Ascending aorta (tissue), 2 donors: ENCODE results near the gene CHST4. TPM values are rescaled to one million over a fixed set of nuclear protein-coding genes. Genes with fewer than 3 reads are reported as not detected.

Experiments
- DNase-seq, 2 donors: peaks; one replicate each; pipeline ENCODE4 v3.0.0-alpha.2; 2019; ENCODE audit warnings: low spot score in 2 of 2
- H3K27ac ChIP-seq, 2 donors: fragments of 200-600 bp; sonication (generic); one replicate each; pipeline ENCODE4 v1.5.1; 2016 to 2017; ENCODE audit warnings: mild to moderate bottlenecking in 1 of 2
- H3K27me3 ChIP-seq: fragments of 200-600 bp; sonication (generic); one replicate; pipeline ENCODE4 v1.5.1; 2017
- H3K36me3 ChIP-seq, 2 donors: fragments of 200-600 bp; sonication (generic); one replicate each; pipeline ENCODE4 v1.5.1; 2016
- H3K4me1 ChIP-seq, 2 donors: fragments of 200-600 bp; sonication (generic); one replicate each; pipeline ENCODE4 v1.5.1; 2016 to 2017; ENCODE audit warnings: mild to moderate bottlenecking in 1 of 2
- H3K4me3 ChIP-seq, 2 donors: fragments of 200-600 bp; sonication (generic); one replicate each; pipeline ENCODE4 v1.5.1; 2016 to 2017; ENCODE audit warnings: mild to moderate bottlenecking in 1 of 2
- H3K9me3 ChIP-seq, 2 donors: fragments of 200-600 bp; sonication (generic); one replicate each; pipeline ENCODE4 v1.5.1; 2016
- CTCF ChIP-seq, 3 experiments: fragments of 200-600 bp in 2 of 3; fragments of 450-650 bp in 1 of 3; sonication (generic) in 2 of 3; IDR thresholded peaks; one replicate each; pipeline ENCODE4 v1.5.1; 2016 to 2019; ENCODE audit warnings: antibody characterized with exemption in 3 of 3, mild to moderate bottlenecking in 1 of 3, moderate library complexity in 1 of 3
- intact Hi-C: fragments of 100-400 bp; cut with DNase I; formaldehyde crosslinking; loops from one replicate; pipeline ENCODE4 v1.15.1; 2023
- total RNA-seq: library from RNA; depleted of rRNA; stranded (reverse); fragments of >200 nt; gene quantifications from one replicate; pipeline ENCODE4 v1.1.0, GENCODE V29; 2016

The CHST4 gene
- total RNA-seq, 1 donor from 2014 or later = not detected

DNA sequence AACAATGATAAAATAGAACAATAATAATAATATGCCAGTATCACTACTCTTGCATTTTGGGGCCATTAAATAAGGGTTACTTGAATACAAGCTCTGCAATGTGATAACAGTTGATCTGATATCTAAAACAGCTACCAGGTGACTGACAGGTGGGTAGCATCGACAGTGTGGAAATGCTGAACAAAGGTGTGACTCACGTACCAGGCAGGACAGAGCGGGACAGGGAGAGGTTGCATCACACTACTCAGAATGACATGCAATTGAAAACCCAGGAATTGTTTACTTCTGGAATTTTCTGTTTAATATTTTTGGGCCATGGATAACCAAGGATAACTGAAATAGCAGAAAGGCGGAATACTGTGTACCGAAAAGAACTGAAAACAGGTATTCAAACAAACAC, 21.3 kb upstream of the CHST4 start:
- no peak for DNase-seq
- no peaks in the 10 kb centered on the region for H3K4me1 ChIP-seq
- intact Hi-C loops = no loop called here
- H3K36me3 ChIP-seq = no peaks in the 10 kb centered on the region
- no peaks in the 10 kb centered on the region for H3K27me3 ChIP-seq
- H3K4me3 ChIP-seq = no peak overlapping the region
- no peak overlapping the region for H3K27ac ChIP-seq
- no peak for TF ChIP-seq CTCF (IDR thresholded peaks at IDR 0.05)
- H3K9me3 ChIP-seq = no peaks in the 10 kb centered on the region

DNA sequence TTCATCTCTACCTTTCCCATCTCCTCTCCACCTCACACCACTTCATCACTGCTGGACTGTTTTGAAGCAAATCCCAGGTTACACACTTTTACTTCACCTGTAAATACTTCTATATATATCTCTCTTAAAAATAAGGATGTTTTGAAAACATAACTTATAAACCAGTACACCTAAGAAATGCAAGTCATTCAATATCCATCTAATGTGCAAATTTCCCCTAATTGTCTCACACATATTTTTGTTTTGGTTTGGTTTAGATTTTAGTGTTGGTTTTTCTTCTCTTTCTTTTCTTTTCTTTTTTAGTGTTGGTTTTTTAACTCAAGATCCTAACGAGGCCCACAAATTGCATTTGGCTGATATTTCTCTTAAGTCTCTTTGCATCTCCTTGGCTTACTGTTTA, 19.2 kb upstream of the CHST4 start:
- H3K9me3 ChIP-seq = no peaks in the 10 kb centered on the region
- no peak overlapping the region for H3K4me3 ChIP-seq
- no peaks in the 10 kb centered on the region for H3K36me3 ChIP-seq
- DNase-seq = no peak
- no peak overlapping the region for H3K27ac ChIP-seq
- intact Hi-C loops = no loop called here
- no peaks in the 10 kb centered on the region for H3K27me3 ChIP-seq
- TF ChIP-seq CTCF (IDR thresholded peaks at IDR 0.05) = no peak
- no peaks in the 10 kb centered on the region for H3K4me1 ChIP-seq

- intact Hi-C loops = no loop called here
- TF ChIP-seq CTCF (IDR thresholded peaks at IDR 0.05) = no peak
- Histone ChIP-seq H3K27me3 (no peaks in the 10 kb centered on the region), H3K9me3 (no peaks in the 10 kb centered on the region), H3K4me1 (no peaks in the 10 kb centered on the region), H3K36me3 (no peaks in the 10 kb centered on the region), H3K27ac (no peak overlapping the region), H3K4me3 (no peak overlapping the region)
- no peak for DNase-seq
Observed at GRCh38 chr16:71513302-71513701, 12.9 kb upstream of the CHST4 start.

- Histone ChIP-seq H3K9me3 (no peaks in the 10 kb centered on the region), H3K36me3 (no peaks in the 10 kb centered on the region), H3K4me3 (no peak overlapping the region), H3K27me3 (no peaks in the 10 kb centered on the region), H3K27ac (no peak overlapping the region), H3K4me1 (no peaks in the 10 kb centered on the region)
- TF ChIP-seq CTCF (IDR thresholded peaks at IDR 0.05) = no peak
- intact Hi-C loops = no loop called here
- no peak for DNase-seq
Observed at GRCh38 chr16:71514476-71514875, 11.8 kb upstream of the CHST4 start.

- no peaks in the 10 kb centered on the region for H3K4me1 ChIP-seq
- intact Hi-C loops = no loop called here
- no peak for TF ChIP-seq CTCF (IDR thresholded peaks at IDR 0.05)
- H3K36me3 ChIP-seq = no peaks in the 10 kb centered on the region
- H3K4me3 ChIP-seq = no peak overlapping the region
- no peak for DNase-seq
- no peaks in the 10 kb centered on the region for H3K27me3 ChIP-seq
- H3K27ac ChIP-seq = no peak overlapping the region
- no peaks in the 10 kb centered on the region for H3K9me3 ChIP-seq
Observed at GRCh38 chr16:71515026-71515425, 11.2 kb upstream of the CHST4 start.

- no peak overlapping the region for H3K4me3 ChIP-seq
- no peak for TF ChIP-seq CTCF (IDR thresholded peaks at IDR 0.05)
- intact Hi-C loops = no loop called here
- no peaks in the 10 kb centered on the region for H3K27me3 ChIP-seq
- H3K27ac ChIP-seq = no peak overlapping the region
- no peak for DNase-seq
- no peaks in the 10 kb centered on the region for H3K9me3 ChIP-seq
- H3K4me1 ChIP-seq = no peaks in the 10 kb centered on the region
- no peaks in the 10 kb centered on the region for H3K36me3 ChIP-seq
Observed at GRCh38 chr16:71520550-71520949, 5.7 kb upstream of the CHST4 start.
